ENCODE data around the gene WDR90.

Gene WDR90

GRCh38 chr16:658679-659571 is 9.8 kb downstream of the WDR90 start:
- no peak overlapping the region for H4K91ac ChIP-seq (ENCODE audit: low read depth, low read length, poor library complexity)
- H3K18ac ChIP-seq (ENCODE audit: low read length), result no peak overlapping the region
- H3K27me3 ChIP-seq (ENCODE audit: control insufficient read depth in 3 of 3, insufficient read depth in 3 of 3, low read depth in 1 of 3, low read length in 3 of 3), result no peaks in the 10 kb centered on the region
- H3K4ac ChIP-seq (ENCODE audit: low read length), result no peak overlapping the region
- peaks cover 14 to 71% of the 10 kb centered on the region in 2 donors for H3K36me3 ChIP-seq (replicated peaks in 1 of 2; ENCODE audit: control insufficient read depth in 2 of 2, insufficient read depth in 2 of 2, low read length in 2 of 2)
- no peak overlapping the region for H3K14ac ChIP-seq (ENCODE audit: low read length)
- H3K79me1 ChIP-seq (ENCODE audit: low read depth, low read length), result peaks cover 13% of the 10 kb centered on the region
- H3K4me1 ChIP-seq (ENCODE audit: control insufficient read depth in 2 of 2, insufficient read depth in 1 of 2, low read depth in 1 of 2, low read length in 2 of 2), result peaks cover 3 to 6% of the 10 kb centered on the region in 2 donors
- H3K23ac ChIP-seq (ENCODE audit: low read depth, low read length, poor library complexity), result no peak overlapping the region
- H2BK5ac ChIP-seq (ENCODE audit: low read length), result no peak overlapping the region
- peak overlapping the region; percentile 43 for H2BK15ac ChIP-seq (ENCODE audit: low read length)
- H2AK5ac ChIP-seq (ENCODE audit: low read depth, low read length), result no peak overlapping the region
- no peak overlapping the region for H4K8ac ChIP-seq (ENCODE audit: low read depth, low read length)
- H3K9ac ChIP-seq (ENCODE audit: low read depth, low read length, poor library complexity), result peak overlapping the region; percentile 21
- no peaks in the 10 kb centered on the region for H3K9me3 ChIP-seq (replicated peaks in 1 of 2; ENCODE audit: control insufficient read depth in 2 of 2, insufficient read depth in 1 of 2, low read depth in 1 of 2, low read length in 2 of 2)
- H2BK12ac ChIP-seq (ENCODE audit: low read length), result no peak overlapping the region
- H3K27ac ChIP-seq (replicated peaks; ENCODE audit: low read length), result no peak overlapping the region
- no peak overlapping the region for H2AFZ ChIP-seq (ENCODE audit: low read length)
- no peak overlapping the region for H3K4me2 ChIP-seq (ENCODE audit: insufficient read depth, low read length, poor library complexity, severe bottlenecking)
- no peak for DNase-seq (ENCODE audit: low spot score)
- H3K4me3 ChIP-seq (ENCODE audit: low read length in 2 of 2), result peak overlapping the region in 1 of 2 donors; percentile 52
- no peak overlapping the region for H2BK120ac ChIP-seq (ENCODE audit: low read depth, low read length)
- no CpG with 5 or more reads among the region's 35 CpGs for WGBS, 2 donors (ENCODE audit: extremely low coverage in 2 of 2, insufficient read length in 2 of 2, insufficient replicate concordance in 1 of 2)

DNA sequence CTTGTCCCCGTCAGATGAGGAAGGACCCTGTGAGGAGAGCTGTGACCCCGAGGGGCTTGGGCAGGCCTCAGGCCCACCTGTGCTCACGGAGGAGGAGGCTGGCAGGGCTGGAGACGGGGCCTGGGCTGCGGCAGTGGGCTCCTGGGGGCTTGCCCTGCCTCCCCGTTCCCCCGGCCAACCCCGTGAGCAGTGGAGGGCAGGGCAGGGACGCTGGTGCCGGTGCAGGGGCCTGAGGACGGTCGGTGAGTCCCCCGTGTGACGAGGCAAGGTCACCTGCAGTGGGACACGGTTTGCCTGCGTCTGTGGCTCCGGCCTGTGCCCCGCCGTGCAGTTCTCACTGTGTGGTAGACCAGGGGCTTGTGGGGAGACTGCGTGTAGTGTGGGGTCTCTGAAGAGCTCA is 10.5 kb downstream of the WDR90 start:
- Histone ChIP-seq H2AFZ (ENCODE audit: low read length) (no peak overlapping the region), H4K8ac (ENCODE audit: low read depth, low read length) (no peak overlapping the region), H2BK15ac (ENCODE audit: low read length) (no peak overlapping the region), H3K27ac (replicated peaks; ENCODE audit: low read length) (no peak overlapping the region), H3K27me3 (ENCODE audit: control insufficient read depth in 3 of 3, insufficient read depth in 3 of 3, low read depth in 1 of 3, low read length in 3 of 3) (no peaks in the 10 kb centered on the region), H2AK5ac (ENCODE audit: low read depth, low read length) (peak overlapping the region; percentile 74), H3K23ac (ENCODE audit: low read depth, low read length, poor library complexity) (peak overlapping the region; percentile 80), H2BK5ac (ENCODE audit: low read length) (peak overlapping the region; percentile 88), H2BK12ac (ENCODE audit: low read length) (peak overlapping the region; percentile 30), H3K18ac (ENCODE audit: low read length) (no peak overlapping the region), H3K9ac (ENCODE audit: low read depth, low read length, poor library complexity) (peak overlapping the region; percentile 30), H3K14ac (ENCODE audit: low read length) (no peak overlapping the region), H3K4ac (ENCODE audit: low read length) (no peak overlapping the region), H4K91ac (ENCODE audit: low read depth, low read length, poor library complexity) (no peak overlapping the region), H3K4me3 (ENCODE audit: low read length in 2 of 2) (peak overlapping the region in 1 of 2 donors; percentile 52), H3K9me3 (replicated peaks in 1 of 2; ENCODE audit: control insufficient read depth in 2 of 2, insufficient read depth in 1 of 2, low read depth in 1 of 2, low read length in 2 of 2) (no peaks in the 10 kb centered on the region), H3K79me1 (ENCODE audit: low read depth, low read length) (peaks cover 13% of the 10 kb centered on the region), H2BK120ac (ENCODE audit: low read depth, low read length) (no peak overlapping the region), H3K4me1 (ENCODE audit: control insufficient read depth in 2 of 2, insufficient read depth in 1 of 2, low read depth in 1 of 2, low read length in 2 of 2) (peaks cover 3 to 6% of the 10 kb centered on the region in 2 donors), H3K4me2 (ENCODE audit: insufficient read depth, low read length, poor library complexity, severe bottlenecking) (no peak overlapping the region), H3K36me3 (replicated peaks in 1 of 2; ENCODE audit: control insufficient read depth in 2 of 2, insufficient read depth in 2 of 2, low read length in 2 of 2) (peaks cover 14 to 68% of the 10 kb centered on the region in 2 donors)
- no peak for DNase-seq (ENCODE audit: low spot score)
- WGBS, 2 donors (ENCODE audit: extremely low coverage in 2 of 2, insufficient read length in 2 of 2, insufficient replicate concordance in 1 of 2), result no CpG with 5 or more reads among the region's 20 CpGs

DNA sequence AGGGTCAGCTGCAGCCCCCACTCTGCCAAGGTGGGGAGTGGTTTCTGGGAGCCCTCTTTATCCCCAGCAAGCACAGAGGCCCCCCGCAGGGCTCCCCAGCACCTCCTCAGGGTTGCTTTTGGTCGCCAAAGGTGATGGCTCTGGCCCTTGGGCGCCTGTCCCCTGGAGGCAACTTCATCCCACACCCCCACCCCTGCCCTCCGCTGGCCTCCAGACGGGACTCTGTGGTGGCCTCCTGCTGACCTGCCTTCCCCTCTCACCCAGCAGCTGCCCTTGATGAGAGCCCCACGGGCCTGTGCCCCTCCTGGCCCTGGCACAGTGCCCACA is 10.9 kb downstream of the WDR90 start:
- Histone ChIP-seq H3K18ac (ENCODE audit: low read length) (peak overlapping the region; percentile 92), H3K9me3 (replicated peaks in 1 of 2; ENCODE audit: control insufficient read depth in 2 of 2, insufficient read depth in 1 of 2, low read depth in 1 of 2, low read length in 2 of 2) (no peaks in the 10 kb centered on the region), H3K4me1 (ENCODE audit: control insufficient read depth in 2 of 2, insufficient read depth in 1 of 2, low read depth in 1 of 2, low read length in 2 of 2) (peaks cover 3 to 6% of the 10 kb centered on the region in 2 donors), H3K23ac (ENCODE audit: low read depth, low read length, poor library complexity) (peak overlapping the region; percentile 85), H3K4me2 (ENCODE audit: insufficient read depth, low read length, poor library complexity, severe bottlenecking) (no peak overlapping the region), H2BK15ac (ENCODE audit: low read length) (peak overlapping the region; percentile 46), H3K9ac (ENCODE audit: low read depth, low read length, poor library complexity) (peak overlapping the region; percentile 86), H3K36me3 (replicated peaks in 1 of 2; ENCODE audit: control insufficient read depth in 2 of 2, insufficient read depth in 2 of 2, low read length in 2 of 2) (peaks cover 14 to 67% of the 10 kb centered on the region in 2 donors), H3K4me3 (ENCODE audit: low read length in 2 of 2) (peak overlapping the region in 1 of 2 donors; percentile 58), H3K27ac (replicated peaks; ENCODE audit: low read length) (peak overlapping the region; percentile 35), H2BK12ac (ENCODE audit: low read length) (no peak overlapping the region), H2BK120ac (ENCODE audit: low read depth, low read length) (no peak overlapping the region), H3K4ac (ENCODE audit: low read length) (no peak overlapping the region), H4K8ac (ENCODE audit: low read depth, low read length) (peak overlapping the region; percentile 92), H3K14ac (ENCODE audit: low read length) (peak overlapping the region; percentile 5), H4K91ac (ENCODE audit: low read depth, low read length, poor library complexity) (no peak overlapping the region), H3K79me1 (ENCODE audit: low read depth, low read length) (peaks cover 13% of the 10 kb centered on the region), H2BK5ac (ENCODE audit: low read length) (peak overlapping the region; percentile 88), H2AK5ac (ENCODE audit: low read depth, low read length) (peak overlapping the region; percentile 97), H2AFZ (ENCODE audit: low read length) (no peak overlapping the region), H3K27me3 (ENCODE audit: control insufficient read depth in 3 of 3, insufficient read depth in 3 of 3, low read depth in 1 of 3, low read length in 3 of 3) (no peaks in the 10 kb centered on the region)
- no peak for DNase-seq (ENCODE audit: low spot score)
- no CpG with 5 or more reads among the region's 6 CpGs for WGBS, 2 donors (ENCODE audit: extremely low coverage in 2 of 2, insufficient read length in 2 of 2, insufficient replicate concordance in 1 of 2)

DNA sequence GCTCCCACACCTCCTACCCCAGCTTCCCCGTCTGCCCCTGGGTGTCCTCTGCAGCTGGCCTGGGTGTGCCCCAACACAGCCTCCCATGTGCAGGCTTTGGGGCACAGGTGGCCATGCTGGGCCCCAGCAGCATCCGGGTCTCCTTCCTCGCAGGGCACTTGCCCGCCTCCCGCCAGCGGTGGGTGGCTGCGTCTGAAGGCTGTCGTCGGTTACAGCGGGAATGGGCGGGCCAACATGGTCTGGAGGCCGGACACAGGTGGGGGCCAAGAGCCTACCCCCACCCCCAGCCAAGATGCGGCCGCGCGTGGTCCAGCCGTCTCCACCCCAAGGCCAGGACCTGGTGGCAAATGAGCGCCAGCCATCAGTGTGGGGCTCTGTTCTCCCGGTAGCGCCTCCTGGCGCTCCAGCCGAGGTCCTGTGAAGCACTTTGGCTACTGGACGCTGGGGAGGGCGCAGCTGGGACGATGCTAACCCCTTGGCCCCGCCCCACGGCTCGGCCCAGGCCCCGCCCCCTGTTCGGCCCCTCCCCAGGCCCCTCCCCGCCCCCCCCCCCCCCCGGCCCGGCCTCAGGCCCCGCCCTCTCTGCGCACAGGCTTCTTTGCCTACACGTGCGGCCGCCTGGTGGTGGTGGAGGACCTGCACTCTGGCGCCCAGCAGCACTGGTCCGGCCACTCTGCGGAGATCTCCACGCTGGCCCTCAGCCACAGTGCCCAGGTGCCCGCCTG is 11.5 kb downstream of the WDR90 start:
- Histone ChIP-seq H3K14ac (ENCODE audit: low read length) (peak overlapping the region; percentile 89), H3K36me3 (replicated peaks in 1 of 2; ENCODE audit: control insufficient read depth in 2 of 2, insufficient read depth in 2 of 2, low read length in 2 of 2) (peaks cover 11 to 62% of the 10 kb centered on the region in 2 donors), H2BK120ac (ENCODE audit: low read depth, low read length) (no peak overlapping the region), H3K27ac (replicated peaks; ENCODE audit: low read length) (peak overlapping the region; percentile 49), H2BK12ac (ENCODE audit: low read length) (peak overlapping the region; percentile 90), H2BK15ac (ENCODE audit: low read length) (peak overlapping the region; percentile 96), H3K9ac (ENCODE audit: low read depth, low read length, poor library complexity) (peak overlapping the region; percentile 86), H3K79me1 (ENCODE audit: low read depth, low read length) (peaks cover 13% of the 10 kb centered on the region), H4K8ac (ENCODE audit: low read depth, low read length) (peak overlapping the region; percentile 92), H2BK5ac (ENCODE audit: low read length) (peak overlapping the region; percentile 88), H3K4ac (ENCODE audit: low read length) (no peak overlapping the region), H3K9me3 (replicated peaks in 1 of 2; ENCODE audit: control insufficient read depth in 2 of 2, insufficient read depth in 1 of 2, low read depth in 1 of 2, low read length in 2 of 2) (no peaks in the 10 kb centered on the region), H4K91ac (ENCODE audit: low read depth, low read length, poor library complexity) (no peak overlapping the region), H3K4me1 (ENCODE audit: control insufficient read depth in 2 of 2, insufficient read depth in 1 of 2, low read depth in 1 of 2, low read length in 2 of 2) (peaks cover 3 to 6% of the 10 kb centered on the region in 2 donors), H3K23ac (ENCODE audit: low read depth, low read length, poor library complexity) (peak overlapping the region; percentile 93), H3K4me2 (ENCODE audit: insufficient read depth, low read length, poor library complexity, severe bottlenecking) (peak overlapping the region; percentile 25), H3K4me3 (ENCODE audit: low read length in 2 of 2) (peak overlapping the region in 1 of 2 donors; percentile 58), H2AFZ (ENCODE audit: low read length) (no peak overlapping the region), H3K27me3 (ENCODE audit: control insufficient read depth in 3 of 3, insufficient read depth in 3 of 3, low read depth in 1 of 3, low read length in 3 of 3) (no peaks in the 10 kb centered on the region), H3K18ac (ENCODE audit: low read length) (peak overlapping the region; percentile 95), H2AK5ac (ENCODE audit: low read depth, low read length) (peak overlapping the region; percentile 99)
- DNase-seq (ENCODE audit: low spot score), result peak; percentile 86
- WGBS, 2 donors (ENCODE audit: extremely low coverage in 2 of 2, insufficient read length in 2 of 2, insufficient replicate concordance in 1 of 2), result no CpG with 5 or more reads among the region's 43 CpGs
